ENCODE results near the gene DCLK3.

The DCLK3 gene

GRCh38 chr3:36681867-36682266, 82.5 kb downstream of the DCLK3 start:
- H3K9ac ChIP-seq (ENCODE audit: low read depth, low read length) = no peak overlapping the region
- no peaks in the 10 kb centered on the region for H3K36me3 ChIP-seq (ENCODE audit: insufficient read depth, low read depth, low read length)
- H3K27me3 ChIP-seq (ENCODE audit: insufficient read depth, low read length) = no peaks in the 10 kb centered on the region
- H3K4me3 ChIP-seq (ENCODE audit: low read length) = no peak overlapping the region
- H3K27ac ChIP-seq (ENCODE audit: low read length) = no peak overlapping the region
- H3K9me3 ChIP-seq (ENCODE audit: insufficient read depth, low read depth, low read length) = peaks cover 17% of the 10 kb centered on the region
- no peaks in the 10 kb centered on the region; the same call in 1 of the 2 replicates for H3K4me1 ChIP-seq (ENCODE audit: insufficient read depth, low read length)

GRCh38 chr3:36680952-36681351, 83.4 kb downstream of the DCLK3 start:
- Histone ChIP-seq H3K36me3 (ENCODE audit: insufficient read depth, low read depth, low read length) (no peaks in the 10 kb centered on the region), H3K4me3 (ENCODE audit: low read length) (no peak overlapping the region), H3K9me3 (ENCODE audit: insufficient read depth, low read depth, low read length) (peaks cover 17% of the 10 kb centered on the region), H3K27me3 (ENCODE audit: insufficient read depth, low read length) (no peaks in the 10 kb centered on the region), H3K4me1 (ENCODE audit: insufficient read depth, low read length) (no peaks in the 10 kb centered on the region; the same call in 1 of the 2 replicates), H3K27ac (ENCODE audit: low read length) (no peak overlapping the region), H3K9ac (ENCODE audit: low read depth, low read length) (no peak overlapping the region)

DNA sequence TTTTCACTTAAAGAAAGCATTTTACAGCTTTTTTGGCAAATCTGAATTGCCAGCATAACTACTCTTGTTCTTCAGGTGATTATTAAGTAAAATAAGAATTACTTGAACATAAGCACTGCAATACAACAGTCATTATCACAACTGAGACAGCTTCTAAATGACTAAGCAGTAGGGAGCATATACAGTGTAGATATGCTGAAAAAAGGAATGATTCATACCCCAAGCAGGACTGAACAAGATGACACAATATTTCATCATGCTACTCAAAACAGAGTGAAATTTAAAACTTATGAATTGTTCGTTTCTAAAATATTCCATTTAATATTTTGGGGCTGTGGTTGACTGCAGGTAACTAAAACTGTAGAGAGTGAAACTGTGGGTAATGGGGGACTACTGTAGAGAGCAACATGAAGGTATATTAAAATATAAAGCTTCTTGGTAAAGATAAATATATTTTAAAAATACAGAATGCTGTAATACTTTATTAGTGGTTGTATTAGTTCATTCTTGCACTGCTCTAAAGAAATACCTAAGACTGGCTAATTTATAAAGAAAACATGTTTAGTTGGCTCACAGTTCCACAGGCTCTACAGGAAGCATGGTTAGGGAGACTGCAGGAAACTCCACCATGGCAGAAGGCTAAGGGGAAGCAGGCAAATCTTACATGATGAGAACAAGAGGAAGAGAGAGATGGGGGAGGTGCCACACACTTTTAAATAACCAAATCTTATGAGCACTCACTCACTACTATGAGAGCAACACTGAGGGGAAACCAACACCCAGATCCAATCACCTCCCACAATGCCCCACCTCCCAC, 84.8 kb downstream of the DCLK3 start:
- H3K9me3 ChIP-seq (ENCODE audit: insufficient read depth, low read depth, low read length) = peaks cover 17% of the 10 kb centered on the region
- H3K36me3 ChIP-seq (ENCODE audit: insufficient read depth, low read depth, low read length) = no peaks in the 10 kb centered on the region
- H3K27ac ChIP-seq (ENCODE audit: low read length) = no peak overlapping the region
- no peak overlapping the region for H3K9ac ChIP-seq (ENCODE audit: low read depth, low read length)
- no peaks in the 10 kb centered on the region for H3K27me3 ChIP-seq (ENCODE audit: insufficient read depth, low read length)
- no peaks in the 10 kb centered on the region; the same call in 1 of the 2 replicates for H3K4me1 ChIP-seq (ENCODE audit: insufficient read depth, low read length)
- no peak overlapping the region for H3K4me3 ChIP-seq (ENCODE audit: low read length)

DNA sequence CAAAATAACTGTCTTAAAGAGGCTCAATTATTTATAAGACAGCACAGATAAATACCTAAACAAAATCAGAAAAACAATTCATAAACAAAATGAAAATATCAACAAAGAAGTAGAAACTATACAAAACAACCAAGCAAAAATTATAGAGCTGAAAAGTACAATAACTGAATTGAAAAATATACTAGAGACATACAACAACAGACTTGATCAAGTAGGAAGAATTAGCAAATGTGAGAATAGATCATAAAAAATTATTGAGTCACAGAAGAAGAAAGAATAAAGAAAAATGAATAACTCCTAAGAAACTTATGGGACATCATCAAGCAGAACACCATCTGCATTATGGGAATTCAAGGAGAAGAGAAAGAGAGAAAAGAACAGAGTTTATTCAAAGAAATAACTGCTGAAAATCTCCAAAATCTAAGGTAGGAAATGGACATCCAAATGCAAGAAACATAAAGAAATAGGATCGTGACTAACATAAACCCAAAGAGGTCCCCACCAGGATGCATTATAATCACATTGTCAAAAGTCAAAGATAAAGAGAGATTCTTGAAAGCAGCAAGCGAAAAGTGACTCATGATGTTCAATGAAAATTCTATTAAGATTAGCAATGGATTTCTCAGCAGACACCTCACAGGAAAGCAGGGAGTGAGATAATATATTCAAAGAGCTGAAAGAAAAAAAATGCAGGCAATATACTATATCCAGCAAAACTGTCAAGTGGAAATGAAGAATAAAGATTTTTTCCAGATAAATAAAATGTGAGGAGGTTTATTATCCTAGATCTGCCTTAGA, 85.9 kb downstream of the DCLK3 start:
- Histone ChIP-seq H3K4me3 (ENCODE audit: low read length) (no peak overlapping the region), H3K36me3 (ENCODE audit: insufficient read depth, low read depth, low read length) (no peaks in the 10 kb centered on the region), H3K9ac (ENCODE audit: low read depth, low read length) (no peak overlapping the region), H3K27ac (ENCODE audit: low read length) (no peak overlapping the region), H3K9me3 (ENCODE audit: insufficient read depth, low read depth, low read length) (peaks cover 17% of the 10 kb centered on the region), H3K4me1 (ENCODE audit: insufficient read depth, low read length) (no peaks in the 10 kb centered on the region; the same call in 1 of the 2 replicates), H3K27me3 (ENCODE audit: insufficient read depth, low read length) (no peaks in the 10 kb centered on the region)

DNA sequence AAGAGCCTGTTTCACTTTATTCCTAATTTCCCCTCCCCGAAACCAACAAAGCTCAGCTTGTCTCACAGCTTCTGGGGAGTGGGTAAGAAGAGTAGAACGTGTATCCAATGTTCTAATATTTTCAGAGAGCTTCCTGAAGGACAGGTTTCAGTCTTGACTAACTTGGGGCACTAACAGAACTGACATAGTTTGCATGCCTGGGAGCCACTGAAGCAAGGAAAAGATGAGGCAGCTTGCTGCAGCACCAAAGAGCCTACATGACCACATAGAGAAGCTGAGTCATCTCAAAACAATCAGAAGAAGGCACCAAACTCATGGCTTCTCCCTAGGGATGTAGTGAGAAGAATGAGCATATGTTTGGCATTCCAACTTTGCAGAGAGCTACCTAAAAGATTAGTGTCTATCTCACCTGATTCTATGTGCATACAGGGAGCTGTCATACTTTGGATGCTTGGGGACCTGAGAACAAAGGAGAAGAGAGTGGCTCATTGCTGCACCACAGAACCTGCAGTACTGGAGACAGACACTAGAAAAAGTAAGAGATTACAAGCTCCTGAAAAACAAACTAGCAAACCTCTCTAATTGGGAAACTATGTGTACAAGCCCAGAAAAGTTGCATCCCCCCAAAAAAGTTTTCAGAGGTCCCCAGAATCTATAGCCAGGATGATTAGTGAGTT, 86.9 kb downstream of the DCLK3 start:
- Histone ChIP-seq H3K4me1 (ENCODE audit: insufficient read depth, low read length) (no peaks in the 10 kb centered on the region; the same call in 1 of the 2 replicates), H3K9ac (ENCODE audit: low read depth, low read length) (no peak overlapping the region), H3K36me3 (ENCODE audit: insufficient read depth, low read depth, low read length) (no peaks in the 10 kb centered on the region), H3K9me3 (ENCODE audit: insufficient read depth, low read depth, low read length) (peaks cover 17% of the 10 kb centered on the region), H3K27ac (ENCODE audit: low read length) (no peak overlapping the region), H3K4me3 (ENCODE audit: low read length) (no peak overlapping the region), H3K27me3 (ENCODE audit: insufficient read depth, low read length) (no peaks in the 10 kb centered on the region)

- Histone ChIP-seq H3K9ac (ENCODE audit: low read depth, low read length) (no peak overlapping the region), H3K36me3 (ENCODE audit: insufficient read depth, low read depth, low read length) (no peaks in the 10 kb centered on the region), H3K9me3 (ENCODE audit: insufficient read depth, low read depth, low read length) (no peaks in the 10 kb centered on the region)
Measured at GRCh38 chr3:36674816-36675215, 89.5 kb downstream of the DCLK3 start.

GRCh38 chr3:36669764-36670163, 94.6 kb downstream of the DCLK3 start:
- no peaks in the 10 kb centered on the region for H3K9me3 ChIP-seq (ENCODE audit: insufficient read depth, low read depth, low read length)
- H3K9ac ChIP-seq (ENCODE audit: low read depth, low read length) = no peak overlapping the region
- no peaks in the 10 kb centered on the region for H3K4me1 ChIP-seq (ENCODE audit: insufficient read depth, low read length)
- H3K4me3 ChIP-seq (ENCODE audit: low read length) = no peak overlapping the region
- no peak overlapping the region for H3K27ac ChIP-seq (ENCODE audit: low read length)
- no peaks in the 10 kb centered on the region for H3K27me3 ChIP-seq (ENCODE audit: insufficient read depth, low read length)
- H3K36me3 ChIP-seq (ENCODE audit: insufficient read depth, low read depth, low read length) = no peaks in the 10 kb centered on the region

More at GRCh38 chr3:36674816-36675215, 89.5 kb downstream of the DCLK3 start:
- Histone ChIP-seq H3K4me1 (ENCODE audit: insufficient read depth, low read length) (no peaks in the 10 kb centered on the region; the same call in 1 of the 2 replicates), H3K4me3 (ENCODE audit: low read length) (no peak overlapping the region), H3K27me3 (ENCODE audit: insufficient read depth, low read length) (no peaks in the 10 kb centered on the region), H3K27ac (ENCODE audit: low read length) (no peak overlapping the region)

GRCh38 chr3:36666166-36666565, 98.2 kb downstream of the DCLK3 start:
- Histone ChIP-seq H3K4me1 (ENCODE audit: insufficient read depth, low read length) (no peaks in the 10 kb centered on the region), H3K36me3 (ENCODE audit: insufficient read depth, low read depth, low read length) (no peaks in the 10 kb centered on the region), H3K9ac (ENCODE audit: low read depth, low read length) (no peak overlapping the region), H3K9me3 (ENCODE audit: insufficient read depth, low read depth, low read length) (no peaks in the 10 kb centered on the region), H3K27me3 (ENCODE audit: insufficient read depth, low read length) (no peaks in the 10 kb centered on the region), H3K27ac (ENCODE audit: low read length) (no peak overlapping the region), H3K4me3 (ENCODE audit: low read length) (no peak overlapping the region)

GRCh38 chr3:36663666-36664291, 100.6 kb downstream of the DCLK3 start:
- H3K27me3 ChIP-seq (ENCODE audit: insufficient read depth, low read length) = no peaks in the 10 kb centered on the region
- H3K4me3 ChIP-seq (ENCODE audit: low read length) = no peak overlapping the region
- no peaks in the 10 kb centered on the region for H3K36me3 ChIP-seq (ENCODE audit: insufficient read depth, low read depth, low read length)
- no peaks in the 10 kb centered on the region for H3K9me3 ChIP-seq (ENCODE audit: insufficient read depth, low read depth, low read length)
- H3K27ac ChIP-seq (ENCODE audit: low read length) = no peak overlapping the region
- no peak overlapping the region for H3K9ac ChIP-seq (ENCODE audit: low read depth, low read length)
- no peaks in the 10 kb centered on the region for H3K4me1 ChIP-seq (ENCODE audit: insufficient read depth, low read length)

- Histone ChIP-seq H3K27ac (ENCODE audit: low read length) (no peak overlapping the region), H3K9me3 (ENCODE audit: insufficient read depth, low read depth, low read length) (no peaks in the 10 kb centered on the region), H3K4me1 (ENCODE audit: insufficient read depth, low read length) (no peaks in the 10 kb centered on the region)
Measured at GRCh38 chr3:36662626-36663025, 101.7 kb downstream of the DCLK3 start.

More at GRCh38 chr3:36662626-36663025, 101.7 kb downstream of the DCLK3 start:
- Histone ChIP-seq H3K27me3 (ENCODE audit: insufficient read depth, low read length) (no peaks in the 10 kb centered on the region), H3K4me3 (ENCODE audit: low read length) (no peak overlapping the region), H3K9ac (ENCODE audit: low read depth, low read length) (no peak overlapping the region), H3K36me3 (ENCODE audit: insufficient read depth, low read depth, low read length) (no peaks in the 10 kb centered on the region)

All from iPS-20b (cell line).